BJ (cell line): ENCODE measurements around the gene CCDC192. TPM values are rescaled to one million over a fixed set of nuclear protein-coding genes. Genes with fewer than 3 reads are reported as not detected.
"Not testable (repeated sequence)": the region's sequence is repeated elsewhere in the genome, so short reads cannot be mapped to it uniquely, and the experiment has no call there.

Experiments used
- CTCF ChIA-PET: fragments of 350-600 bp; formaldehyde crosslinking; extraction: SDS; loops from one replicate; lab custom pipeline; 2021; ENCODE audit warnings: antibody characterized with exemption, inconsistent platforms; lab: Yijun Ruan, JAX
- POLR2A ChIA-PET: fragments of 300-600 bp; sonication (Branson Sonifier 250); formaldehyde crosslinking; extraction: SDS; loops from one replicate; lab custom pipeline; 2021; ENCODE audit warnings: antibody characterized with exemption; lab: Charles Lee
- DNase-seq: peaks from one replicate; pipeline ENCODE4 v3.0.0-alpha.2; 2011; ENCODE audit warnings: low read depth
- H3K27me3 ChIP-seq: 2 replicates; pipeline ENCODE4 v1.6.0; 2011; ENCODE audit warnings: low read length; ENCODE audit not compliant: control insufficient read depth, insufficient read depth
- H3K36me3 ChIP-seq: 2 replicates; pipeline ENCODE4 v1.5.1; 2011; ENCODE audit warnings: low read length; ENCODE audit not compliant: control insufficient read depth, insufficient read depth
- H3K4me3 ChIP-seq: 2 replicates; pipeline ENCODE4 v1.5.1; 2011; ENCODE audit warnings: low read depth, mild to moderate bottlenecking, control low read depth, low read length
- CTCF ChIP-seq: IDR thresholded peaks from 2 replicates; pipeline ENCODE4 v1.5.1; 2011; ENCODE audit warnings: low read depth, mild to moderate bottlenecking, control low read depth, inconsistent platforms, low read length, moderate library complexity; ENCODE audit not compliant: insufficient read depth
- polyA plus RNA-seq: library from polyadenylated mRNA; depleted of rRNA; stranded (reverse); fragments of >200 nt; gene quantifications from 2 replicates; pipeline ENCODE4 v1.2.3, GENCODE V29; 2011

The CCDC192 gene
- polyA plus RNA-seq, 1 experiment: not detected

GRCh38 chr5:127776477-127776876 lies 73.3 kb downstream of the CCDC192 start:
- DNase-seq: no peak
- Histone ChIP-seq H3K27me3 (peaks cover 1% of the 10 kb centered on the region; the same call in 1 of the 2 replicates), H3K36me3 (no peaks in the 10 kb centered on the region), H3K4me3 (no peak overlapping the region)
- CTCF ChIA-PET: no interaction called here
- no peak for TF ChIP-seq CTCF
- POLR2A ChIA-PET: no interaction called here

DNA sequence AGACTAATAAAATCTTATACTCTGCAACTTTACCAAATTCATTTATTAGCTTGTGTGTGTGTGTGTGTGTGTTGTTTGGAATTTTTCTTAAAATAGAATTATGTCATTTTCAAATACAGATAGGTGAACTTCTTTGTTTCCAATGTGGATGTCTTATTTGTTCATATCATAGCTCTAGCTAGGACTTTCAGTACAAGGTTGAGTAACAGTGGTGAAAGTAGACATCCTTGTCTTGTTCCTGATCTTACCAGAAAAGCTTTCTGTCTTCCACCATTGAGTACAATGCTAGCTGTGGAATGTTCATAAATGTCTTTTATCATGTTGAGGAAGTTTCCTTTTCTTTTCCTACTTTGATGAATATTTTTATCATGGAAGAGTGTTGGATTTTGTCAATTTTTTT lies 74.8 kb downstream of the CCDC192 start:
- H3K27me3 ChIP-seq: no peaks in the 10 kb centered on the region
- POLR2A ChIA-PET: no interaction called here
- no peak overlapping the region for H3K4me3 ChIP-seq
- H3K36me3 ChIP-seq: no peaks in the 10 kb centered on the region
- DNase-seq: no peak
- TF ChIP-seq CTCF: no peak
- CTCF ChIA-PET: interaction anchor here (0.8 kb wide), 1 partner anchor 14 kb away, joined by 3 read pairs; no protein-coding TSS in a partner anchor

GRCh38 chr5:127782450-127782849 lies 79.3 kb downstream of the CCDC192 start:
- POLR2A ChIA-PET, CTCF ChIA-PET, DNase-seq: not testable (repeated sequence)

GRCh38 chr5:127785098-127785927 lies 82.1 kb downstream of the CCDC192 start:
- POLR2A ChIA-PET: no interaction called here
- no peak overlapping the region for H3K4me3 ChIP-seq
- no peaks in the 10 kb centered on the region for H3K36me3 ChIP-seq
- DNase-seq: peak; percentile 57
- no peak for TF ChIP-seq CTCF
- H3K27me3 ChIP-seq: peaks cover 5% of the 10 kb centered on the region
- CTCF ChIA-PET: no interaction called here

More at GRCh38 chr5:127782450-127782849, 79.3 kb downstream of the CCDC192 start:
- H3K4me3 ChIP-seq, H3K36me3 ChIP-seq, H3K27me3 ChIP-seq: not testable (repeated sequence)

DNA sequence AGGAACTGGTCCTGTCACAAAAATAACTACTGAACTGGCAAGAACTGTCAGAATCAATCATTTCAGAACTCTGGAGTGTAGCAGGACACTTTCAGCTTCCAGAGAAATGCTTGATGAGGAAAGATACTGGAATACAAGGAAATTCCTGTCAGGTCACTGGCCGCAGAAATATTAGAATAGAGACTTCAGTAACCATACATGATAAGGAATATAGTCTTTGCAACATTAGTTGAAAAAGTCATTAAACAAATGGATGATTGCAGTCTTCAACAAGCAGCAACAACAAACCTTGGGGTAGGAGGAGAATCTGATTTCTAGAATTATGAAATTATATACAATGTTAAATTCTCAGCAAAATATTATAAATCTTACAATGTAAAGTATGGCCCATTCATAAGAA lies 88.2 kb downstream of the CCDC192 start:
- no peak for TF ChIP-seq CTCF
- no peaks in the 10 kb centered on the region for H3K36me3 ChIP-seq
- no peak for DNase-seq
- peaks cover 2% of the 10 kb centered on the region for H3K27me3 ChIP-seq
- ChIA-PET POLR2A (no interaction called here), CTCF (no interaction called here)
- H3K4me3 ChIP-seq: no peak overlapping the region

DNA sequence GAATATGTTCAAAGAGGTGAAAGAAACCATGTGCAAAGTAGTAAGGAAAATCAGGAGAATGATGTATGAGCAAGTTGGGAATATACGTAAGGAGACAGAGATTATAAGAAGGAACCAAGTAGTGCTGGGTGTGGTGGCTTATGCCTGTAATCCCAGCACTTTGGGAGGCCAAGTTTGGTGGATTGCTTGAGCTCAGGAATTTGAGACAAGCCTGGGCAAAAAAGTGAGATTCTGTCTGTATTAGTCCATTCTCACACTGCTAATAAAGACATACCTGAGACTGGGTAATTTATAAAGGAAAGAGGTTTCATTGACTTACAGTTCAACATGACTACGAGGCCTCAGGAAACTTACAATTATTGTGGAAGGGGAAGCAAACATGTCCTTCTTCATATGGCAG lies 88.7 kb downstream of the CCDC192 start:
- POLR2A ChIA-PET: not testable (repeated sequence)
- CTCF ChIA-PET: interaction anchor here (1.1 kb wide), 1 partner anchor 14 kb away, joined by 3 read pairs; no protein-coding TSS in a partner anchor

More for the DNA sequence above, 88.7 kb downstream of the CCDC192 start:
- not testable (repeated sequence) for H3K4me3 ChIP-seq, H3K27me3 ChIP-seq, H3K36me3 ChIP-seq, DNase-seq
